ENCODE results near the gene NHS.

GRCh38 chrX:17759990-17760389 lies 385.0 kb downstream of the NHS start:
- no peak for TF ChIP-seq CTCF (IDR thresholded peaks at IDR 0.05 in 8 of 11, conservative IDR thresholded peaks at IDR 0.05 in 3 of 11)
- no peak for TF ChIP-seq POLR2A (IDR thresholded peaks at IDR 0.05)
